Ureter (tissue), 1 donor: ENCODE results near the gene ITGB4. TPM values are rescaled to one million over a fixed set of nuclear protein-coding genes. Genes with fewer than 3 reads are reported as not detected.
A peak's percentile ranks its signal among the peaks of the same experiment; 100 is the strongest.

Experiments used
- DNase-seq: peaks from one replicate; pipeline ENCODE4 v3.0.0-alpha.2; 2020; ENCODE audit warnings: low spot score
- total RNA-seq: library from RNA; stranded (reverse); gene quantifications from one replicate; pipeline ENCODE4 v1.2.4, GENCODE V29; 2023
- donor health status: DM: yes; HTN: yes; CAD: no.

ITGB4 gene
- total RNA-seq, 1 donor from 2014 or later = 303 TPM

- peak; percentile 95 for DNase-seq
These were observed 64.0 kb downstream of the ITGB4 start for GRCh38 chr17:75785016-75785890.

- no peak for DNase-seq
These were observed 70.0 kb downstream of the ITGB4 start for GRCh38 chr17:75791254-75791653.

GRCh38 chr17:75793460-75793859 lies 72.2 kb downstream of the ITGB4 start:
- no peak for DNase-seq

- no peak for DNase-seq
These were observed 74.8 kb downstream of the ITGB4 start for GRCh38 chr17:75795820-75796607.

GRCh38 chr17:75799402-75799801 lies 78.1 kb downstream of the ITGB4 start:
- no peak for DNase-seq

- no peak for DNase-seq
These were observed 82.6 kb downstream of the ITGB4 start for GRCh38 chr17:75803883-75804282.

GRCh38 chr17:75806822-75807500 lies 85.7 kb downstream of the ITGB4 start:
- DNase-seq = no peak

Other genes starting within 250 kb of the ITGB4 start
- gene CASKIN2, start 205.9 kb upstream of the ITGB4 start, total RNA-seq = 60.8 TPM
- 25.1 TPM for gene TSEN54, start 204.9 kb upstream of the ITGB4 start, total RNA-seq
- gene LLGL2, start 195.8 kb upstream of the ITGB4 start, total RNA-seq = 94.0 TPM
- gene MYO15B, start 133.7 kb upstream of the ITGB4 start, total RNA-seq = 267 TPM
- 9.5 TPM for gene SMIM5, start 88.0 kb upstream of the ITGB4 start, total RNA-seq
- gene RECQL5, start 54.3 kb upstream of the ITGB4 start, total RNA-seq = 91.1 TPM
- gene SAP30BP, start 54.1 kb upstream of the ITGB4 start, total RNA-seq = 106 TPM
- 24.2 TPM for gene GALK1, start 43.7 kb downstream of the ITGB4 start, total RNA-seq
- gene UNK, start 63.3 kb downstream of the ITGB4 start, total RNA-seq = 49.2 TPM
- gene UNC13D, start 122.9 kb downstream of the ITGB4 start, total RNA-seq = 75.3 TPM
- 104 TPM for gene WBP2, start 133.9 kb downstream of the ITGB4 start, total RNA-seq
- gene TRIM47, start 157.1 kb downstream of the ITGB4 start, total RNA-seq = 44.9 TPM
- gene TRIM65, start 175.5 kb downstream of the ITGB4 start, total RNA-seq = 16.2 TPM
- gene MRPL38, start 183.4 kb downstream of the ITGB4 start, total RNA-seq = 101 TPM
- 19.5 TPM for gene FBF1, start 219.6 kb downstream of the ITGB4 start, total RNA-seq